ENCODE measurements around the gene OBSCN.

DNA sequence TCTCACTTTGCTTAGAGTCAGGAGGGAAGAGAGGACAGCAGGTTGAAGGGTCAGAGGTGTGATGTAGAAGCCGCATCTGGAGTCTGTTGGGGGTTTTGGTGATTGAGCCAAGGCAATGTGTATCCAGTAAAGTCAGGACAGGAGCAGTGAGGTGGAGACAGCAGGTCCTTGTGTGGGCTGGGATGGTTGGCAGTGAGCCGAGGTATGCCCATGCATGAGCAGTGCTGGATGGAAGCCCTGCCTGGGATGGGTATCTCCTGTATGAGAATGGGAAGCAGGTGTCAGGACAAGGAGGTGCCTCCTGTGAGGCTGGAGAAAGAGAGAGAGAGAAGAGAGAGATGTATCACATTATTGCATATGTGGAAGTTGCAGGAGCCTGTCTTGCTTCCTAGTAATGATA is 90.0 kb downstream of the OBSCN start:
- TF ChIP-seq CTCF (conservative IDR thresholded peaks at IDR 0.05; ENCODE audit: low read length): no peak
- TF ChIP-seq EZH2phosphoT487 (IDR thresholded peaks at IDR 0.05; ENCODE audit: borderline replicate concordance): no peak
